ENCODE measurements around the gene CDK14. TPM values are rescaled to one million over a fixed set of nuclear protein-coding genes. Genes with fewer than 3 reads are reported as not detected.

CDK14 gene
- total RNA-seq, 1 experiment from 2014 or later: 7.5 TPM

DNA sequence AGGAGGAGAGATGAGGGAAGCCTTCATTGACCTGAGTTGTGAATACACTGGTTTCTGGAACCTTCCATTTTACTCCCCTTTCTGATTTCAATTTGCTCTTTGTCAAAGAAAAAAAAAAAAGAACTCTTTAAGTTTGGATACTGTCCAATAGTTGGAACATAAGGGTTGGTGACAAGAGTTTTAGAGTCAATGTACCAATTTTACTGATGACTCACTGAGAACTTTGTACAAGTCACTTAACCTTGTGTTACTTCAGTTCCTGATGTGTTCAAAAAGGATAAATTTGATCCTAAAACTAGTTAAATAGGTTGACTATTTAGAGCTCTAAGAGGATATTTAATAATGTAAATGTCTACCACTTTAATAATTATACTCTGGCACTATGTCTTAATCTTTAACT lies 4.1 kb upstream of the CDK14 start:
- H3K9me3 ChIP-seq: no peaks in the 10 kb centered on the region
- no peak overlapping the region for H3K4me3 ChIP-seq
- H3K27me3 ChIP-seq: no peaks in the 10 kb centered on the region
- DNase-seq: no peak
- H3K36me3 ChIP-seq: no peaks in the 10 kb centered on the region

DNA sequence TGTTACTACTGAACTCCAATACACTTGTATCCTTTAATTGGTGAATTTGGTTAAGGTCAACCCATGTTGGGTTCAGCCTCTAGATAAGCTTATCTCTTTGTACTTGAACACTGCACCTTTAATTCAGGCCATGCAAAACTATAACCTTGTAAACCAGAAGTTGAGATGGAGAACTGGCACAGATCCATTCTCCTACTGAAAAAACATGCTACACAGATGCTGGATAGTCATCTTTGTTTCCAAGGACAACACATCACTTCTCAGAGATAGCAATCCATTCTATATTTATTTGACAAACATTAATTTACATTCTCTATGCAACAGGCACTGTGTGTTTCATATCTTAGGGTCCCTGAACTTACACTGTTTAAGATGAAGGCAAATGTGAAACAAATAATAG lies 2.9 kb upstream of the CDK14 start:
- Histone ChIP-seq H3K9me3 (no peaks in the 10 kb centered on the region), H3K4me3 (no peak overlapping the region), H3K27me3 (no peaks in the 10 kb centered on the region), H3K36me3 (no peaks in the 10 kb centered on the region)
- DNase-seq: no peak

DNA sequence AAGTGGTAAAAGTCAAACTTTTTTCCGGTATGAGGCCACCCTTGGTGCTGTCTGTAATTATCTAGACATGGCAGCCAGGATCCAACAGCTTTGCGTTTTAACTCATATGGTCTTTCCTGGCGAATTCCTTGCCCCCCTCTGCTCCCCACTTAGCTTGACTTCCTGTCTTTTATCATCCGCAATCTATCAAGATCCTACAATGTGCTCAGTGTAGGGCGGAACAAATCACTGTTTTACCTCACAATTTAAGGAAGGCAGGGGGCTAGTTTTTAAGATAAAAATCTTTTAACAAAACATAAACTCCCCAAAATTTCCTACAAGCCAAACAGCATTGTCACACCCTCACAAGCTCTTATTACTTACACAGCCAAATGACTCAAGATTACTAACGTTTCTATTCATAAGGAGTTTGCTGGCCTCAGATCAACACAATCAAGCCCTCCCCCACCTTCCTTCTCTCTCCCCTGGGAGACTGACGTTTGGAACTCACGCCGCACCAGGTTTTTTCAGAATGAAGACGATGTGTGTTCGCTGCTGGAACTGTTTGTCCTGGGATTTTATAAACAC lies 1.3 kb upstream of the CDK14 start:
- Histone ChIP-seq H3K27me3 (no peaks in the 10 kb centered on the region), H3K9me3 (no peaks in the 10 kb centered on the region), H3K36me3 (no peaks in the 10 kb centered on the region), H3K4me3 (peak overlapping the region; percentile 68)
- peak; percentile 64 for DNase-seq

DNA sequence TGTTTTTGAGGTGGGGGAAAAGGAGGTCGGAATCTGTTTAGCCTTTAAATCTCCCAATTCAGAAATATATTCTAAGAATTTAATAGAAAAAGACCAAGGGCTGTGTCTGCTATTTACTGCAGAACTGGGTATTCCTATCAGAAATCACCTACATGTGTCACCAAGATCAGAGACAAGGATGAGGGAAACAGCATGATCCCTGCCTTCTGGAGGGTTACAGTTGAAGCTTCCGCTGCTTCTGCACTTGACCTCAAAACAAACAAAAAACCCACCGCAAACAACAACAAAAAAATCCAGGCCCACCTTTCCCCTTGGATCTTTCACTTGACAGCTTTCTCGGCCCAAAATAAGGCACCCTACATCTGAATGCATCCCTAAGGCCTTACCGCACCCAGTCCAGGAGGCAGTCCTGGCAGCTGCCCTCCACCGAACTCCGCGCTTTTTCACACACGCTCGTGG lies 750 bp upstream of the CDK14 start:
- DNase-seq: no peak
- H3K36me3 ChIP-seq: no peaks in the 10 kb centered on the region
- H3K27me3 ChIP-seq: no peaks in the 10 kb centered on the region
- no peaks in the 10 kb centered on the region for H3K9me3 ChIP-seq
- peak overlapping the region; percentile 68 for H3K4me3 ChIP-seq

DNA sequence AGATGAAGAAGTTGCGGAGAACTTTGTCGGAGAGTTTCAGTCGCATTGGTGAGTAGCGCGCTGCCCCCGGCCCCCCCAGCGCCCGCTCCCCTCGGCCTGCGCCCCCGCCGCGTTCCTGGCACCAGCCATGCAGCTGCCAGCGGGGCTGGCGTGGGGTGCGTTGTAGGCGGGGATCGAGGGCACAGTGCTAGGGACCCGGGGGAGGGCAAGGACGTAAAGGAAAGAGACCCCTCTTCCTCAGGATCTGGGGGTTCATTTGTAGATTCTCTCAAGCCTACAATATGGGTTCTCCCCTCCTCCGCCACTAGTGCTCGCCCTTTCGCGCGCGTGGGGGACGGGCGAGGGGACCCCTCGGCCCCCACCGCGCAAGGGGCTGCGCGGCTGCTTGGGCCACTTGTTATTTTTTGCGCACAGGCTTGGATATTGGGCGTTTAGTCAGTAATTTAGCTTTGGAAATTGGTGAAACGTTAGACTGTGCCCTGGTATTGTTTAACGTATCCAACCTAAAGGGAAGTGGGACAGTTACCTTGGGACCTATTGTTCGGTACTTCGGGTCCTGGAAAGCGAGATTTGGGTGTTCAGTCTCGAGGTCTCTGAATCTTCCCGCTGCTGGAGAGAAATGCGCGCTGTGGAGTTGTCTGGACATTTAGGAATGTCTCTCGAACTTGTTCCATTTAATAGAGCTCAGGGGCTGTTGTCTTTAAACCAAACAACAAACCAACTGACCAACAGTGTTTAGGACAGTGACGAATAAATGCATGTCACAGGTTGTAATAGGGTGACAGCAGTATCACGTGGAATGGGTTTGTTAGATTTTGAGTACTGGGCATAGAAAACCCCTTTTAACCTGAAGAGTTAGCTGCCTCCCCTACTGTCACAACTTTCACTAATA lies 796 bp downstream of the CDK14 start:
- Histone ChIP-seq H3K36me3 (no peaks in the 10 kb centered on the region), H3K4me3 (peak overlapping the region; percentile 68), H3K9me3 (no peaks in the 10 kb centered on the region), H3K27me3 (no peaks in the 10 kb centered on the region)
- DNase-seq: peak; percentile 22

DNA sequence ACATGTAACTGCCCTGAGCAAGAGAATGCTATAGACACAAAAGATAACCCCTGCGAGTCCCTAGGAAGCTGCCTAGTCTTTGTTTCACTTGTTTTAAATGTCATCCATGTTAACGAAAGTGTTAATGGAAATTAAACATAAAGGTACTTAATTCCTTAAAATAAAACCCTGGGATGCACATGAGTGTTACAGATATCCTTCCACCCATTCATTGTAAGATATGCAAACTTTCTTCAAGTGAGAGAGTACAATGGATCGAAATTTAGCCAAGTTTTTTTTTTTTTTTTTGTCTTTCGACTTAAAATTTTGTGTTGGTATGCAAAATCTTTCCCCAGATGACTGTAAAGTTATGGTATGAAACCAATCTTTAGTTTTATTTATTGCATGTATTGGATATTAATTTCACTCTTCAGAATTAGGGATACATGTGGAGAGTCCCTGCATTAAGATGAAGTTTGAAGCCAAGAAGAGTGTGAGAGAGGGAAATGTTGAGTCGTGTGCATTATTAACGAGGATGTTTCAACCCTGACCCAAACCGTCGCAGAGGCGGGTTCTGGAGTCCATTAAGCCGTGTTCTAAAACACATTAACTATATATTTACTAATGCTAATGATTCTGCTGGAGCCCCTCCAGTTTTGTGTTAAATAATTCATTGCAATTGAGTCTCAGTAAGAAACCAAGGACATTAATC lies 1.6 kb downstream of the CDK14 start:
- H3K27me3 ChIP-seq: no peaks in the 10 kb centered on the region
- H3K4me3 ChIP-seq: peak overlapping the region; percentile 68
- DNase-seq: no peak
- no peaks in the 10 kb centered on the region for H3K9me3 ChIP-seq
- no peaks in the 10 kb centered on the region for H3K36me3 ChIP-seq

DNA sequence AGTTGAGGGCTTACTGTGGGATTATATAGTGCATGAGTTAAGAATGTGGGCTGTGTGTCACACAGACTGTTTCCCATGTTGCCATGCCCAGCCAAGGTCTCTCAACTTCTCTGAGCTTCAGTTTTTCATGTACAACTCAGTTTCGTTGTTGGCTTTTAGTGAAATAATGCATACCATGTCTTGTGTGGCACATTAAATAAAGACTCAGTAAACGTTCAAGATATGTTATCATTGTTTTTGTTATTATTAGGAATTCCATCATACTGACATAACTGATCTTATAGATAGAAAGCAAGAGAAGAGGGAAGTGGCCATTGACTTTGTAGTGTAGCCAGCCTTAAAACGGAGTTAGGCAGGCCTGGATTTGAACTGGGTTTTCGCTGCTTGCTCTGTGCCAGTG lies 2.9 kb downstream of the CDK14 start:
- no peaks in the 10 kb centered on the region for H3K36me3 ChIP-seq
- DNase-seq: peak; percentile 38
- H3K9me3 ChIP-seq: no peaks in the 10 kb centered on the region
- peak overlapping the region; percentile 11 for H3K4me3 ChIP-seq
- no peaks in the 10 kb centered on the region for H3K27me3 ChIP-seq

DNA sequence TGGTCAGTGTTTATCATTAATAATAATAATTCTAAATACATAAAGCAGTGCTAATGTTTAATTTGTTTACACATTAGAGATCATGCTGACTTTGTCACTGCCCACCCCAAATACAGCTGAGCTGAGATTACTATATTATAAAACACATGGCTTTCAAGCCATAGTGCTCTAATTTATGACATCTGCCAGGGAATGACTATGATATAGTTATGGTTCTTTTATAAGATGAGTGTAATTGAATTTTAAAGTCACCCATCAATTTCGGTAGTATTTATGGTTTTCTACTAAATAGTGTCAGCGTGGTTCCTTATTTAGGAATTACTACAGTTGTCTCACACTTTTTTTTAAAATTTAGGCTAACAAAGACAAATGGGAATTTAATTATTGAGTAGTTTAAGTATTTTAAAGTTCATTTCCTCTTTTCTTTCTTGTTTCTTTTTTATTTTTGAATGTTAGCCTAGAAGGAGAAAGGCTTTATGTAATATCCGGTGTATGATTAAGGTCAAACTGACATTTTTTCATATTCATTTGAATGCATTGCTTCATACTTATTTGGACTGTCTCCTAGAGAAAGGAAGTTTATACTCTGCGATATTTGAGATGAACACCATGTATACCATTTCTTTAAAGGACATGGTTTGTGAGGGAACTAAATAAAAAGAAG lies 3.9 kb downstream of the CDK14 start:
- Histone ChIP-seq H3K4me3 (peak overlapping the region; percentile 21), H3K9me3 (no peaks in the 10 kb centered on the region)

DNA sequence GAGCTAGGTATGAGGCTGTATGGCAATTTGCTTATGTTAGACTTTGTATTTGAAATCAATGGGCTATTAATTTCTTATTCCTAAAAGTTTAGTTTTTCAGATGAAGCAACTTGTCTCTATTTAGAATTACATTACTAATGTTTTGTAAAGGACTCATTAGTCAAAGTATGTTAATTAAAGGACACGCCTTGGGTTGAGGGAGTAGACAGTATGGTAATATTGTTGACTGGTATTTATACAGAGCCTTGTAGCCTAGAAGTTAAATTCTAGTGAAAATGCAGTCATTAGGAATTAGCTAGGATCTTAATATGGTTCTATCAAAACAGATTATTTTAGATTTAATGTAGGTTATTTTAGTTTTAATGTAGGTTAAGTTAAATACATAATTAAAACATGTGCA lies 6.2 kb downstream of the CDK14 start:
- no peak for DNase-seq
- H3K27me3 ChIP-seq: no peaks in the 10 kb centered on the region
- H3K4me3 ChIP-seq: no peak overlapping the region
- H3K36me3 ChIP-seq: no peaks in the 10 kb centered on the region
- no peaks in the 10 kb centered on the region for H3K9me3 ChIP-seq

More for the DNA sequence above, 3.9 kb downstream of the CDK14 start:
- H3K27me3 ChIP-seq: no peaks in the 10 kb centered on the region
- H3K36me3 ChIP-seq: no peaks in the 10 kb centered on the region
- DNase-seq: no peak

DNA sequence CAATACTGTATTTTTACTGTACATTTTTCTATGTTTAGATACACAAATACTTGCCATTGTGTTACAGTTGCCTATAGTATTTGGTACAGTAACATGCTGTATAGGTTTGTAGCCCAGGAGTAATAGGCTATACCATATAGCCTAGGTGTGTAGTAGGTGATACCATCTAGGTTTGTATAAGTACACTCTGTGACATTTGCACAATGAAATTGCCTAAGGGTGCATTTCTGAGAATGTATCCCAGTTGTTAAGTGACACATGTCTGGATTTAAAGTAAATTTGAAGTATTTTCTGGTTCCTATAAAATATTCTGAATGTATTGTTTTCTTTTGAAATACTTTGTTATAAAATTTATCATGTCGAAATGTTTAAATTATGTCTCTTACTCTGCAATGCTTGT lies 7.2 kb downstream of the CDK14 start:
- DNase-seq: no peak
- Histone ChIP-seq H3K36me3 (no peaks in the 10 kb centered on the region), H3K27me3 (no peaks in the 10 kb centered on the region), H3K4me3 (no peak overlapping the region), H3K9me3 (no peaks in the 10 kb centered on the region)

DNA sequence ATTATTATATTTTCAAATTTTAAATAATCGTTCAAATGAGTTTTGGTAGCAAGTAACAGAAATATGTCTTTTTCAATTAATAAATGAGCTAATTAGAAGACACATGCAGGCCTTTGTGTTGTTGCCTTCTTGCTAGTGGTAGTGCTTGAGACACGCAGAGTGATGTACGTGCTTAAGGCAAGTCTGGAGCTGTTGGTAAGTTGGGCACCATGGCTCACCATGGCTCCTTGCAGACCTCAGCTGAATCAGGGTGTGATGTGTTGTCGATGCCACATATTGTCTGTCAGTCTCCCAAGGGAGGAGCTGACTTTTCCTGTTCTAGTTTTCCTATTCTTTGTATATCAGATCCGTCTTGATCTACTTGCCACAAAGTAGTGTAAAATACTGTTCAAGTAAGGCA lies 8.3 kb downstream of the CDK14 start:
- Histone ChIP-seq H3K27me3 (no peaks in the 10 kb centered on the region), H3K36me3 (no peaks in the 10 kb centered on the region), H3K9me3 (no peaks in the 10 kb centered on the region), H3K4me3 (no peak overlapping the region)
- no peak for DNase-seq

DNA sequence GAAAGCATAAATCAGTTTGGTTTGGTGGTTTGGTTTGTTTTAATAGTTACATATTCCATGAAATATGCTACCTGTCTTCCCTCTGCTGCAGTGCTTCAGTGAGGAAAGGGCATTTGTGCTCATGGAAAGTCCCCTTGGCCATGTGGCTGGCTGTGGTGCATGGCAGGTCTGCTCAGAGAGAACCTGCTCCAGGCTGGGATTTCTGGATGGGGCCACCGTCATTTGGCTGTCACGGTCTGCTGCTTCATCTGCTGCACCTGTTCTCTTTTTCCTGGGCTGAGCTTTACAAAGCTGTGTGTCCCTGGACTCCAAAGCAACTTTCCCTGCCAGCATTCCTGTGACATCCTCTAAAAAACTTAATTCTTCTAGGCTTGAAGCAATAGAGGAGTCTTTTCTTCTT lies 8.9 kb downstream of the CDK14 start:
- no peak for DNase-seq
- H3K27me3 ChIP-seq: no peaks in the 10 kb centered on the region
- no peak overlapping the region for H3K4me3 ChIP-seq
- no peaks in the 10 kb centered on the region for H3K36me3 ChIP-seq
- no peaks in the 10 kb centered on the region for H3K9me3 ChIP-seq

DNA sequence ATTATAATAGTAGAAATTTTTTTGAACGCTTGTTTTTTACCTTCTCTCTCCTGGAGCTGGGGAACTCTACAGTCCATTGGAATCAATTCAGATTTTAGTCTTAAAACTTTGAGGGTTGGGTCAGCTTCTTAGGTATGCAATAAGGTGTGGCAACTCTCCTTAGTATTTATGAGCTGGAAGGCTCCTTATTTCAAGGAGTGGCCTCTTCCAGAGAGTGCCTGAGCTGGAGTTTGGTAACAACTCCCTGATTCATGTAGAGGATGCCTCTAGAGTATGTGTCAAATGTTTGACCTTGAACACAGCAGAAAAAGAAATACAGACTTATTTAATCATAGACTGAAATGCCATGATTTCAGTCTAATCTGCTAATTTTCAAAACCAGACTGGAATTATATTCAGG lies 11.1 kb downstream of the CDK14 start:
- no peak overlapping the region for H3K4me3 ChIP-seq
- no peaks in the 10 kb centered on the region for H3K9me3 ChIP-seq
- DNase-seq: no peak
- no peaks in the 10 kb centered on the region for H3K36me3 ChIP-seq
- no peaks in the 10 kb centered on the region for H3K27me3 ChIP-seq

DNA sequence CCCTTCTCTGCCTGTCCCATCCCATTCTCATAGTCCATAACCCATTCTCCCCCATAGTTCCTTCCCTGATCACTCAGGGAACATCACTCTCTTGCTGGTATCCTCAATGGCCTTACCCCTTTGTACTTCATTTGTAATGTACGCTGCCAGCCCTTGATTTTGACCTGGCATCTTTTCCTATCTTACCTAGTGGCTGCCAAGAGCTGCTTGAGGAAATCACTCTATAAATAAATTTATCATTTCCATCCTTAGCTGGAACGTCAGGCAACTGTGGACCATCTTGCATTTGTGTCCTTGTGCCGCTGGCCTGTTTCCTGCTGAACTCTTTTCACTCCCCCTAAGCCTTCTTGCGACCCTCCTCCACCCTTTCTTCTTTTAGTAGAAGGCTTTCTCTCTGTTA lies 14.0 kb downstream of the CDK14 start:
- no peaks in the 10 kb centered on the region for H3K9me3 ChIP-seq
- no peak overlapping the region for H3K4me3 ChIP-seq
- H3K36me3 ChIP-seq: no peaks in the 10 kb centered on the region
- DNase-seq: no peak
- H3K27me3 ChIP-seq: no peaks in the 10 kb centered on the region

DNA sequence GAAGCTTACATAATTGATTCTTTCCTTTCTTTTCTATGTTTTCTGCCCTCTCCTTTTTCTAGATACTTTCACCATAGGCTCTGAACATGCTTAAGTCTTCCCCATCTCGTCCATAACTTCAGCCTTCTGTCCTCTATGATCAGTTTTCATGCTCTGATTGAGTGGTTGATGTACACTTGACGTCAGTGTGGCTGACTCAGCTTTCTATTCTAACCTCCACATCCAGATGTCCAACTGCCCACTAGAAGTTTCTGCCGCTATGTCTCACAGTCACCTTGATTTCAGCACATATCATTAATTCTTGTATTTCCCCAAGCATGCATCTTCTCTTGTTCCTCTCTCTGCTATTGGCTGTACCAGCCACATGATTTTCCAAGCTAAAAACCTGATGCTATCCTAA lies 15.0 kb downstream of the CDK14 start:
- no peaks in the 10 kb centered on the region for H3K9me3 ChIP-seq
- no peaks in the 10 kb centered on the region for H3K27me3 ChIP-seq
- DNase-seq: no peak
- no peak overlapping the region for H3K4me3 ChIP-seq
- no peaks in the 10 kb centered on the region for H3K36me3 ChIP-seq

DNA sequence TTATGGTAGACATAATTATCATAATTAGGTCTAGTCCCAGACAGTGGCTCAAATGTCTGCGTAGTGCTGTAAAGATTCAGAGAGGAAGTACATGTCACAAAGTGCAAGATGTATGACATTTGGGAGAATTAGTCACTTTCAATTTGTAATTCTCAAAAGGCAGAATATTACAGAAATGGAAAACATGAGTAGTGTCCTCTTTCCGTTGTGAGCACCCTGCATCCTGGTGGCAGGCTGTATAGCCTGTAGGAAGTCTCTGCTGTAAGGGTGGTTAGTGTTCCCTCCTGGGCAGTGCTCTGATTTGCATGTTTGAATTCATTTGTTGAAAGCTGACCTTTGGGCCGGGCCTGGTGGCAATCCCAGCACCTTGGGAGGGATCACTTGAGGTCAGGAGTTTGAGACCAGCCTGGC lies 17.0 kb downstream of the CDK14 start:
- no peaks in the 10 kb centered on the region for H3K27me3 ChIP-seq
- no peaks in the 10 kb centered on the region for H3K36me3 ChIP-seq
- H3K4me3 ChIP-seq: no peak overlapping the region
- H3K9me3 ChIP-seq: no peaks in the 10 kb centered on the region
- no peak for DNase-seq

DNA sequence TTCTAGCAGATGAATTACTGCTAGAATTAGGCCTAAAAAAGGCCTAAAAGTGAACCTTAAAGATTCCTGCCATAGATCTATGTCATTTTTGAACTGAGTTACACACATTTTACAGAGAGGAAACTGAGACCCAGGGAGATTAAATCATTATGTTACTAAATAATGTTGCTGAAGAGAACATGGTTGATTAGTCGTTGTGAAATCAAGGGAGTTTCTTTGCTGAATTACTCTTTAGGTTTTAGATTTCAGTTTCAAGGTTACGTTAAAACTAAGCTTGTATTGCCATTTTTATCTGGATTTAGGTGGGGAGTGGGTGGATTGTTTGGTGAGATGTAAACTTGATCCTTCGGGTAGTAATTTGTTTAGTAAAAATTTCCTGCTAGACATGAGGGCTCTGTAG lies 21.3 kb downstream of the CDK14 start:
- Histone ChIP-seq H3K4me3 (no peak overlapping the region), H3K27me3 (no peaks in the 10 kb centered on the region), H3K36me3 (no peaks in the 10 kb centered on the region), H3K9me3 (no peaks in the 10 kb centered on the region)
- no peak for DNase-seq
